CD4-positive, alpha-beta T cell treated with Interleukin-6 at 100 ng/mL for 8 hours (primary cell): ENCODE measurements around the gene GPBP1.
"Not testable (repeated sequence)": the region's sequence is repeated elsewhere in the genome, so short reads cannot be mapped to it uniquely, and the experiment has no call there.

Experiments used
- DNase-seq: peaks from one replicate; pipeline ENCODE4 v3.0.0-alpha.2; 2020; ENCODE audit warnings: mixed read lengths, low spot score

GPBP1 gene

DNA sequence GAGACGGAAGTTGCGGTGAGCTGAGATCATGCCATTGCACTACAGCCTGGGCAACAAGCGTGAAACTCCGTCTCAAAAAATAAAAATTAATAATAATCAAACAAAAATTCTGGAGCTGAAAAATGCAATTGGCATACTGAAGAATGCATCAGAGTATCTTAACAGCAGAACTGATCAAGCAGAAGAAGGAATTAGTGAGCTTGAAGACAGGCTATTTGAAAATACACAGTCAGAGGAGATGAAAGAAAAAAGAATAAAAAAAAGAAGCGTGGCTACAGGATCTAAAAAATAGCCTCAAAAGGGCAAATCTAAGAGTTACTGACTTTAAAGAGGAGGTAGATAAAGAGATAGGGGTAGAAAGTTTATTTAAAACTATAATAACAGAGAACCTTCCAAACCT lies 111.2 kb downstream of the GPBP1 start:
- not testable (repeated sequence) for DNase-seq

DNA sequence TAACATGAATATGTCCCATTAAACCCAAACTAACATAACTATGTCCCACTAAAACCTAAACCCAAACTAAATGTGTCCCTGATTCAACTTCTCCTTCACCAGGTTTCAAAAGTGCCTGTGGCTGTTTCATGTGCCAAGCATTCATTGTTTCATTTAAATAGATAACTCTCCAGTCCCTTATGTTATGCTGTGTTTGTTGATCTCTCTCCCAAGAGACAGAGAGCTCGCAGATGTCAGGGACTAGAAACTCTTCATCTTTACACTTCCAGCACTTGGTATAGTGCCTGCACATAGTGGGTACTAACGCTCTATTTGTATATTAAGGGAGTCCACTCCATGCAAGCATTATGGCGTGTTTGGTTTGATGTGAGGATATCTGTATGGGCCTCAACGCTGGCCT lies 118.0 kb downstream of the GPBP1 start:
- DNase-seq, result no peak

DNA sequence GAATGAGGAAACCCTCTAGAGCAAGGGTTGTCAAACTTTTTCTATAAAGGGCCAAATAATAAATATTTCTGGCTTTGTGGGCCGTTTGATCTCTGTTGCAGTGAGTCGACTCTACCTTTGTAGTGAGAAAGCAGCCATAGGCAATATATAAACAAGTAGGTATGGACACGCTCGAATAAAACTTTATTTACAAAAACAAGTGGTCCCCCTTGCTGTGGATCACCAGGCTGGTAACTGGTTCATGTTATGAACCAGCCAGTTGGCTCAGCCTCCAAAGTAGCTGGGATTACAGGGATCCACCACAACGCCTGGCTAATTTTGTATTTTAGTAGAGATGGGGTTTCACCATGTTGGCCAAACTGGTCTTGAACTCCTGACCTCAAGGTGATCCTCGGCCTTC lies 118.5 kb downstream of the GPBP1 start:
- no peak for DNase-seq

DNA sequence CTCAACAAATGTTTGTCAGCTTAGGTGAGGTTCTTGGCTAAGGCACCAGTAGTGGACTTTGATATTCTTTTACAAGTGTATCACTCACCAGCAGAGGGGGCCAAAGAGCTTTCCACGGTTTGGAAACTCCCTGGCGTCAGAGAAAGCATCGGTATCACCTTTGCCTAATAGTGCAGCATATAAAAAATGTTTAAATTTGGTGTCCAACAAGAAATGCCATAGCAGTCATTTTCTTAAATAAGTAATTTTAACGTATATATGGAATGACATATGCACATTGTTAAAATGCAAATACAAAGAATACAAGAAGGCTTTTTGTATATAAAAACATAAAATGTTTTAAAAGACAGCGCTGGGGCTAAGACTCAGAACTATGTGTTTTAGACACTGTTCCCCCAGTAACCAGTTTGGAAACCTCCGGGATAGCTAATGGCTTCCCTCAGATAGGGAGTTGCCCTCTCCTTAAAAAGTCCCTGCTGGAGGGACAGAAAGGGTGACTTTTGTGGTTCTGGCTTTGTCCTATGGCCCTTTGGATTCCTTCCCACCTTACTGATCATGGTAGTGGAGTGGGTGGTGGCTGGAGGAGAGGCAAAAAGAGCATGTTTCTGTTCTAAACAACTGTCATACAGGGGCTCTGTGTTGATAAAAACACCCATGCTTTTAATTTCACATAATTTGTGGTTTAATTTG lies 124.6 kb downstream of the GPBP1 start:
- peak; percentile 81 for DNase-seq

DNA sequence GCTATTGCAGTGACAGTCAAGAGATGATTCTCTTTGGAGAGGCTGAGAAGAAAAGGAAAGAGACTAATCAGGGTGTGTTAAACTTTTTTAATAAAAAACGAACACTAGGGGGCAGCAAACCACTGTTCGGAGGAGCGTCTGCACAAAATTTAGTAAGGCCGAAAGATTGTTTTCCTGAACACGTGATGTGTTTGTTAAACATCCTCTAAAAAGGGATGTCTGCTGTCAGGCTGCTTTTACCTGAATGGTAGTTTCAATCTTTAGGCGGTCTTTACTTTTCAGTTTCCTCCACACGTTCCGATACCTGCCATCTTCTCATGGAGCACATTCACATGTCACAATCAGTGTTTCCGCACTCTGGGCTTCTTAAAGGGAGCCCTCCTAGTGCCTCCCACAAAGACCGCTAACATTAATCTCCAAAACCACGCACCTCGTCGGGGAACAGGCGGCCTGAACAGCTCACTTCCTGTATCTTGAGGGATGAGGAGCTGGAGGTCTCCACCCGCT lies 125.2 kb downstream of the GPBP1 start:
- DNase-seq, result peak; percentile 74

DNA sequence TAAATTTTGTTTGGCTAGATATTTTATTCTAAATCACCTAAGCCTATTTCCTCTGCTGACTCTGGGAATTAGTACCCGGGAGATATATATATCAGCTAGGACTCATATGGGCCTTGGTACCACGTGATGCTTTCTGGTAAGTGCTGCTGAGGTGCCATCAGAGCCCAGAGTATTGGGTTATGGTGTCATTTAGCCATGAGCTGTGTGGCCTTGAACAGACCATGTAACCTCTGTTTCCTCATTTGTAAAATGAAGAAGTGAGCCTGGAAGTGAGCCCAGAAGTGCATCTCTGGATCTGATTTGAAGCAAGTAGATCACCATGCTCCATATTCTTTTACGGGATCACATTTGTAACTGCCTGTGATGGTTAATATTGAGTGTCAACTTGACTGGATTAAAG lies 126.1 kb downstream of the GPBP1 start:
- no peak for DNase-seq

DNA sequence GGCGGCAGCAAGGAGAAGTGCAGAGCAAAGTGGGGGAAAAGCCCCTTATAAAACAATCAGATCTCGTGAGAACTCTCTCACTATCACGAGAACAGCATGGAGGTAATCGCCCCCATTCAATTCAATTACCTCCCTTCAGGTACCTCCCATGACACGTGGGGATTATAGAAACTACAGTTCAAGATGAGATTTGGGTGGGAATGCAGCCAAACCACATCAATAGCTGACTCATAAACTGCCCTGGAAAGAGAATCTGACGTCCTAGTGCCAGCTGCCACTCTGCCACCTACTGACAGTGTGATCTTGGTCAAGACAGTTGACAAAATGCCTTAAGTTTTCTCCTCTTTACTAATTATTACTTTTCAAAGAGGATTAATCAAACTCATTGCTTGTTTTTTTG lies 128.3 kb downstream of the GPBP1 start:
- DNase-seq, result peak; percentile 22

DNA sequence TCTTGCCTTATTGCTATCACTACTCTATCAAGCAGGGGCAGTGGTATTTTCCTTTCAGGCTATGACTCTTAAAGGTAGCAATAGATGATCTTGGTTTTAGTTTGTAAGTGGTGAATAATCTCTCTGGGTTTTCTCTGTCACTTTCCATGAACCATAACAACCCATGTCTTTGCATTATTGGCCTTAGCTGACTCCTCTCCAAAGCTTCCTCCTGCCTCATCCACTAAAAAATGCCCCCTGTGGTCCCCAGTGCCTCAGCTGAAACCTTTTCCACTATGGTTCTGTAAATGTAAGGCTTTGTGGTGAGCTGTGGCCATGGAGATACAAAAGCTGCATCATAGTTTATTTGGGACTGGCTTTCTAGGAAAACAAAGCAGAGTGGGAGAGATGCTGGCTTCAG lies 128.8 kb downstream of the GPBP1 start:
- DNase-seq, result no peak

DNA sequence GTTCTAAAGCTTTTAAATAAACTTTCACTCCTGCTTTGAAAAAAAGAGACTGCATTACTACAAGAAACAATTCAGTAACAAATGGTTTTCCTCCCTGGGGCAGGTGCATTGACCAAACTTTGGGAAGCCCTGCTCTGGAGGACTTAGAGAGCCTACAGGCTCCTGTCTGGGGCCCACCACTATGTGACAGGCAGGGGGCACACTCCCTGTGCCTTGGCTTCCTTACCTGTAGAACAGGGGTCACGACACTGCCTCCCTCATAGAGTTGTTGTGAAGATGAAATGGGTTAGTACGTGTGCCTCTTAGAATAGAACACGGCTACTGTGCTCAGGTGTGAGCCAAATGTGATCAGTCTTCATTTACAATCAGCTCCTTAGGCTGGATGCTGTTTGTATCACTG lies 130.1 kb downstream of the GPBP1 start:
- no peak for DNase-seq

DNA sequence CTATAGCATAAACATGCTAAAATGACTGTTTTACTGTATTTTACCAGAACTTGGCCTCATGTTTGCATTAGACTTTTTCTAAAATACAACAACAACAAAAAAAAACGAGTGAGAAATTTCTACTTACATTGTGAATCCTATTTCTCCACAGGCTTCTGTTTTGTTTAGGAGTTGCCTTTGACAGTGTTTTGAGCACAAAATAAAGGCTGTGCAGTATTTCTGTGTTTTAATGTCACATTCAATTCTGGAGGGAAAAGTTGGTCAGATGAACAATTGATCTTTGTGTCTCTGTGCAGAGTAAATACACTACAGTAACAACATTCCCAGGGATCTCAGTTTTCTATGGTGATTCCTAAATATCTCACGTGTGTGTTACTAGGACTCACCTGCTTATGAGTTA lies 131.1 kb downstream of the GPBP1 start:
- DNase-seq, result no peak

DNA sequence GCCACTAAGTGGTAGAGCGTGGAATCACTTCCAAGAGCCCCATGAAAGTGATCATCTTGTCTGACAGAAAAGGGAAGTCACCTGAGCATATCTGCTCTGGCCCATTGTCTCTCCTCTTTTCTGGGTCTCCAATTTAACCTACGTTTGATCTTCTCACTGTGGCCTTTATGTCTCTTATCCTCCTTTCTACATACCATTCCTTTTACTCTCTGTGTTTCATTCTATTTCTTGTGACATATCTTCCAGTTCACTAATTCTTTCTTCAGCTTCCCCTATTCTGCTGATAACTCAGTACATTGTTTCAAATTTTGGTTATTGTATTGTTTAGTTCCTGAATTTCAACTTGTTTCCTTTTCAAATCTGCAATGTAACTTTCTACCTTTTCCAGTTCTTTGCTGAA lies 132.5 kb downstream of the GPBP1 start:
- no peak for DNase-seq

DNA sequence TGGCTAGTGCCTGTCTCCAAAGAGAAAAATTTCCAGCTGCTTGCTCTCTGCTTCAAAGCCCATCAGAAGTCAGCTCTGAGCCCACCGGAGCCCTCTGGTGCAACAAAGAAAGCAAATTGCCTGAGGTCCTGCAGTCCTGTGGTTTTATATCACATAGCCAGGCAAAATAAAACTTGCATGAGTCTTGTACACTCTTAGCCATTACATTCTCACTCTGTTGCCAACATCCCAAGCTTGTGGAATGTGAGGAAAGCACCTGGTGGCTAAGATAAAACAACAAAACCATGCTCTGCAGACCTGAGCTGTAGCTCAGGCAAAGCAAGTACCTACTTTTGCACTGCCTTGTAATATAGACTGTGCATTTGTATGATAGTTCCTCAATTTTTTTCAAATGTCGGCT lies 133.7 kb downstream of the GPBP1 start:
- no peak for DNase-seq

DNA sequence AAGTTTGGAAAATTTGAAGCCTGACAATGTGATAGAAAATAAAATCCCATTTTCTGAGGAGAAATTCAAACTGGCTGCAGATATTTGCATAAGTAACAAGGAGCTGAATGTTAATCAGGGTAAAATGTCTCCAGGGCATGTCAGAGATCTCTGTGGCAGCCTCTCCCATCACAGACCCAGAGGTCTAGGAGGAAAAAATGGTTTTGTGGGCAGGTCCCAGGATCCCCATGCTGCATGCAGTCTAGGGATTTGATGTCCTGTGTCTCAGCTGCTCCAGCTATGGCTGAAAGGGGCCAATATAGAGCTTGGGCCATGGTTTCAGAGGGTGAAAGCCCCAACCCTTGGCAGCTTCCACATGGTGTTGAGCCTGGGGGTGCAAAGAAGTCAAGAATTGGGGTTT lies 135.2 kb downstream of the GPBP1 start:
- not testable (repeated sequence) for DNase-seq

DNA sequence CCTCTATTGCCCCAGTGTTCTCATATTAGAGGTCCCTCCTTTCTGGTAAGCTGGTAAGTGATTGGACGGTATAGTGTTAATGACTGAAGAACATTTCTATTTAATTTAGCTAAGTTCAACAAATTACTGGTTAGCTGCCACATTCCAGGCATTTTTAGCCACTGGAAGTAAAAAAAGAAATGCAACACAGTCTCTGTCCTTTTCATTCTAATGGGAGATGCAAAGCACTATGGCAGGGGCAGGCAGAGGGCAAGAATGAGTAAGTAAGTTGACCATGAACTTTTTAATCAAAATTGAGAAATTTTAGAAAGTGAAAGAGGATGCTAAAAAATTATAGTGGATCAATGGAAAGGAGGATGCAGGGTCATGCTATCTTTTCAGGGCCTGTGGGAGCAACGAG lies 137.4 kb downstream of the GPBP1 start:
- no peak for DNase-seq

DNA sequence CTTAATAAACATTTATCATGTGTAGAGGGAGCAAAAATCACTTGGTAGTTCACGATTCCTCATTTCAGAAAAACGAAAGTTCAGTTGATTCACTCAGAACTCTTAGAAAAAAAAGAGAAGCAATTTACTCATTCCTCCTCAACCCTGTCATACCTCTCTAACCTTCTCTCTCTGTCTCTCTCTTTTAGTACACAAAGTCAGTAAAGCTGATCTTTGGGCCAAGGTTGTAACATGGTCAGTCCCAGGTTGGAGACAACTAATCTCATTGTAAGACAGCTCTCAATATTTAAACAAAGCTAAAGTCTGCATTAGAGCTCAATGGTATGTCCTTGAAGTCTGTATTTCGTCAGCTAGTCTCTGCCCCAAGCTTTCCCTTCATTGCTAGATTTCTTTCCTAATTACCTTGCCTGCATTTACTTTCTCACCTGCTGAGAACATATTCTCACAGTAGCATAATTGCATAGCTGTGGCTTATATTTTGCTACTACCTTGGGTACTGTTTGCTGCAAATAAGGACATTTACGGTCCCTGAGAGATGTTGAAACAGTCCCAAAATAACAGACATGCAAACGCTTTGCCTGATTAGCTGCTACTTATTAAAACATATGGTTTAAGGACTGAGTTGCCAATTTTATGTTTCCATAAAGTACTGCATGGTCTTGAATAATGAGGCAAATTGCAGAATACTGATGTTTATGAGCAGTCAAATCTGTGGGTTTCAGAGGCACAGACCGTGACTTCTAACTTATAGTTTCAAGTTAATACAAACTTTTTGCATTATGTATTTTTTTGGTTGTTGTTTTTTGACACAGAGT lies 138.3 kb downstream of the GPBP1 start:
- DNase-seq, result no peak

DNA sequence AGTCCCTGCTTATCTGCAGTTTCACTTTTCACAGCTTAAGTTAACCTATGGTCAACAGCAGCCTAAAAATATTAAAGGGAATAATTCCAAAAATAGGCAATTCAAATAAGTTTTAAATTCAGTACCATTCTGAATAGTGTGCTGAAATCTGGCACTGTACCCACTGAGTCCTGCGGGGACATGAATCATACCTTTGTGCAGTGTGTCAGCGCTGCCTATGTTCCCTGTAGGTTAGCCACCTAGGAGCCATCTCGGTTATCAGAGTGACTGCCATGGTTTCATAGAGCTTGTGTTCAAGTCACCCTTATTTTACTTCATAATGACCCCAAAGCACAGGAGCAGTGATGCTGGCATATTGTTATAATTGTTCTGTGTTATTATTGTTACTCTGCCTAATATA lies 139.9 kb downstream of the GPBP1 start:
- DNase-seq, result no peak
